ENCODE results near the gene ABHD17B. TPM values are rescaled to one million over a fixed set of nuclear protein-coding genes. Genes with fewer than 3 reads are reported as not detected.

ABHD17B gene
- total RNA-seq, 1 donor from 2014 or later: 26.1 TPM

GRCh38 chr9:71878327-71879274, 32.4 kb downstream of the ABHD17B start:
- no peak for DNase-seq (ENCODE audit: low read depth, low spot score)

GRCh38 chr9:71876829-71877228, 34.2 kb downstream of the ABHD17B start:
- DNase-seq (ENCODE audit: low read depth, low spot score): no peak

GRCh38 chr9:71876106-71876505, 34.9 kb downstream of the ABHD17B start:
- DNase-seq (ENCODE audit: low read depth, low spot score): no peak

GRCh38 chr9:71875345-71875744, 35.6 kb downstream of the ABHD17B start:
- no peak for DNase-seq (ENCODE audit: low read depth, low spot score)

GRCh38 chr9:71863631-71864030, 47.4 kb downstream of the ABHD17B start:
- DNase-seq (ENCODE audit: low read depth, low spot score): no peak

- DNase-seq (ENCODE audit: low read depth, low spot score): peak; percentile 10
Observed at GRCh38 chr9:71861618-71862017, 49.4 kb downstream of the ABHD17B start.

GRCh38 chr9:71859939-71860338, 51.1 kb downstream of the ABHD17B start:
- DNase-seq (ENCODE audit: low read depth, low spot score): no peak

- DNase-seq (ENCODE audit: low read depth, low spot score): no peak
Observed at GRCh38 chr9:71858812-71859211, 52.2 kb downstream of the ABHD17B start.

- DNase-seq (ENCODE audit: low read depth, low spot score): no peak
Observed at GRCh38 chr9:71858102-71858798, 52.7 kb downstream of the ABHD17B start.

- DNase-seq (ENCODE audit: low read depth, low spot score): no peak
Observed at GRCh38 chr9:71857159-71857558, 53.8 kb downstream of the ABHD17B start.

GRCh38 chr9:71854811-71855210, 56.2 kb downstream of the ABHD17B start:
- no peak for DNase-seq (ENCODE audit: low read depth, low spot score)

- DNase-seq (ENCODE audit: low read depth, low spot score): no peak
Observed at GRCh38 chr9:71853084-71853483, 57.9 kb downstream of the ABHD17B start.

- no peak for DNase-seq (ENCODE audit: low read depth, low spot score)
Observed at GRCh38 chr9:71850996-71851395, 60.0 kb downstream of the ABHD17B start.

- no peak for DNase-seq (ENCODE audit: low read depth, low spot score)
Observed at GRCh38 chr9:71847892-71848291, 63.1 kb downstream of the ABHD17B start.

GRCh38 chr9:71844808-71845207, 66.2 kb downstream of the ABHD17B start:
- no peak for DNase-seq (ENCODE audit: low read depth, low spot score)

GRCh38 chr9:71839668-71840067, 71.3 kb downstream of the ABHD17B start:
- no peak for DNase-seq (ENCODE audit: low read depth, low spot score)

GRCh38 chr9:71835596-71835995, 75.4 kb downstream of the ABHD17B start:
- DNase-seq (ENCODE audit: low read depth, low spot score): no peak

- DNase-seq (ENCODE audit: low read depth, low spot score): no peak
Observed at GRCh38 chr9:71830929-71831328, 80.1 kb downstream of the ABHD17B start.

GRCh38 chr9:71830153-71830552, 80.8 kb downstream of the ABHD17B start:
- DNase-seq (ENCODE audit: low read depth, low spot score): no peak

- no peak for DNase-seq (ENCODE audit: low read depth, low spot score)
Observed at GRCh38 chr9:71826279-71826678, 84.7 kb downstream of the ABHD17B start.

- DNase-seq (ENCODE audit: low read depth, low spot score): no peak
Observed at GRCh38 chr9:71824257-71824656, 86.7 kb downstream of the ABHD17B start.

- DNase-seq (ENCODE audit: low read depth, low spot score): no peak
Observed at GRCh38 chr9:71822935-71823334, 88.1 kb downstream of the ABHD17B start.

- DNase-seq (ENCODE audit: low read depth, low spot score): no peak
Observed at GRCh38 chr9:71822456-71822855, 88.5 kb downstream of the ABHD17B start.
